Transverse colon (tissue), 4 donors: ENCODE data around the gene HMSD.
"Not testable (repeated sequence)": the region's sequence is repeated elsewhere in the genome, so short reads cannot be mapped to it uniquely, and the experiment has no call there.

Source experiments
- POLR2AphosphoS5 ChIP-seq, 3 donors: sonication (generic); formaldehyde crosslinking; IDR thresholded peaks; one replicate each; pipeline ENCODE4 v1.6.1; 2016; ENCODE audit warnings: antibody characterized with exemption in 3 of 3
- TF ChIP-seq, protein P1 (sequence below), 5 experiments: fragments of 200-600 bp in 3 of 5; fragments of 450-650 bp in 2 of 5; sonication (generic) in 3 of 5; IDR thresholded peaks; 1 replicate in 2 of 5; 2 replicates in 3 of 5; pipeline ENCODE4 v1.5.1; 2016 to 2017; ENCODE audit warnings: antibody characterized with exemption in 5 of 5, inconsistent platforms in 3 of 5, mild to moderate bottlenecking in 2 of 5, moderate library complexity in 1 of 5

DNA sequence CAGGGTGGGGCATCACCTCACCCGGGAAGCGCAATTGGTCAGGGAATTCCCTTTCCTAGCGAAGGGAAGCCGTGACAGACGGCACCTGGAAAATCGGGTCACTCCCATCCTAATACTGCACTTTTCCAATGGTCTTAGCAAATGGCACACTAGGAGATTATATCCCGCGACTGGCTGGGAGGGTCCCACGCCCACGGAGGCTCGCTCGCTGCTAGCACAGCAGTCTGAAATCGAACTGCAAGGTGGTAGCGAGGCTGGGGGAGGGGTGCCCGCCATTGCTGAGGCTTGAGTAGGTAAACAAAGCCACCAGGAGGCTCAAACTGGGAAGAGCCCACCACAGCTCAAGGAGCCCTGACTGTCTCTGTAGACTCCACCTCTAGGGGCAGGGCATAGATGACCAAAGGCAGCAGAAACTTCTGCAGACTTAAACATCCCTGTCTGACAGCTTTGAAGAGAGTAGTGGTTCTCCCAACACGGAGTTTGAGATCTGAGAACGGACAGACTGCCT lies 8.5 kb upstream of the HMSD start:
- TF ChIP-seq, protein P1, sequence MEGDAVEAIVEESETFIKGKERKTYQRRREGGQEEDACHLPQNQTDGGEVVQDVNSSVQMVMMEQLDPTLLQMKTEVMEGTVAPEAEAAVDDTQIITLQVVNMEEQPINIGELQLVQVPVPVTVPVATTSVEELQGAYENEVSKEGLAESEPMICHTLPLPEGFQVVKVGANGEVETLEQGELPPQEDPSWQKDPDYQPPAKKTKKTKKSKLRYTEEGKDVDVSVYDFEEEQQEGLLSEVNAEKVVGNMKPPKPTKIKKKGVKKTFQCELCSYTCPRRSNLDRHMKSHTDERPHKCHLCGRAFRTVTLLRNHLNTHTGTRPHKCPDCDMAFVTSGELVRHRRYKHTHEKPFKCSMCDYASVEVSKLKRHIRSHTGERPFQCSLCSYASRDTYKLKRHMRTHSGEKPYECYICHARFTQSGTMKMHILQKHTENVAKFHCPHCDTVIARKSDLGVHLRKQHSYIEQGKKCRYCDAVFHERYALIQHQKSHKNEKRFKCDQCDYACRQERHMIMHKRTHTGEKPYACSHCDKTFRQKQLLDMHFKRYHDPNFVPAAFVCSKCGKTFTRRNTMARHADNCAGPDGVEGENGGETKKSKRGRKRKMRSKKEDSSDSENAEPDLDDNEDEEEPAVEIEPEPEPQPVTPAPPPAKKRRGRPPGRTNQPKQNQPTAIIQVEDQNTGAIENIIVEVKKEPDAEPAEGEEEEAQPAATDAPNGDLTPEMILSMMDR (IDR thresholded peaks at IDR 0.05) = not testable (repeated sequence)
- TF ChIP-seq POLR2AphosphoS5 (IDR thresholded peaks at IDR 0.05) = not testable (repeated sequence)
